HepG2 (cell line): ENCODE results near the gene BCL2. TPM values are rescaled to one million over a fixed set of nuclear protein-coding genes. Genes with fewer than 3 reads are reported as not detected.

ENCODE experiments used
- CHD2 ChIP-seq: IDR thresholded peaks from 2 replicates; pipeline ENCODE4 v1.6.1; 2011; ENCODE audit warnings: low read depth, low read length, improper control_type of control experiment
- FOXA1 ChIP-seq, 2 experiments: fragments of 450-650 bp in 1 of 2; sonication (generic) in 1 of 2; formaldehyde crosslinking in 1 of 2; IDR thresholded peaks; 2 replicates each; pipeline versions ENCODE4 v1.4.0 to v1.6.1; 2016 to 2020; ENCODE audit warnings: missing genetic modification reagents in 1 of 2
- GPN1 ChIP-seq: sonication (generic); formaldehyde crosslinking; IDR thresholded peaks from 2 replicates; pipeline ENCODE4 v1.5.1; 2020; ENCODE audit warnings: missing genetic modification reagents, borderline replicate concordance
- HHEX ChIP-seq: IDR thresholded peaks from 2 replicates; pipeline ENCODE4 v1.6.1; 2016; ENCODE audit warnings: control low read depth
- IKZF1 ChIP-seq: fragments of 450-650 bp; IDR thresholded peaks from 2 replicates; pipeline ENCODE4 v1.7.1; 2016
- ONECUT2 ChIP-seq: sonication (generic); formaldehyde crosslinking; IDR thresholded peaks from 2 replicates; pipeline ENCODE4 v1.4.0; 2020; ENCODE audit warnings: missing genetic modification reagents
- SIX4 ChIP-seq: sonication (generic); formaldehyde crosslinking; IDR thresholded peaks from 2 replicates; pipeline ENCODE4 v1.4.0; 2020; ENCODE audit warnings: missing genetic modification reagents
- SNRNP70 ChIP-seq: fragments of 200-400 bp; formaldehyde crosslinking; IDR thresholded peaks from 2 replicates; pipeline ENCODE4 v1.6.1; 2017; ENCODE audit warnings: mild to moderate bottlenecking, low read depth, low read length, moderate library complexity
- SOX5 ChIP-seq: IDR thresholded peaks from 2 replicates; pipeline ENCODE4 v1.6.1; 2016; ENCODE audit warnings: borderline replicate concordance
- ZHX2 ChIP-seq, 2 experiments: sonication (generic) in 1 of 2; formaldehyde crosslinking in 1 of 2; IDR thresholded peaks; 2 replicates each; pipeline versions ENCODE4 v1.6.1 to v1.9.0; 2014 to 2022; ENCODE audit warnings: antibody characterized with exemption in 1 of 2, borderline replicate concordance in 1 of 2, inconsistent platforms in 1 of 2, low read depth in 1 of 2, missing genetic modification reagents in 1 of 2
- ZNF143 ChIP-seq: sonication (generic); formaldehyde crosslinking; IDR thresholded peaks from 2 replicates; pipeline ENCODE4 v1.4.0; 2020; ENCODE audit warnings: missing genetic modification reagents
- polyA plus RNA-seq, 8 experiments: library from polyadenylated mRNA; depleted of rRNA in 3 of 8; stranded (reverse) in 7 of 8; unstranded in 1 of 8; fragments of >200 nt; fragmentation: Illumina TruSeq in 4 of 8; extraction: Trizol in 4 of 8; gene quantifications; 2 replicates each; pipeline versions ENCODE4 v1.2.1 to v1.2.3, GENCODE V29; 2011 to 2016; ENCODE audit warnings: low read depth in 4 of 8, missing spikeins in 1 of 8, mixed read lengths in 1 of 8; ENCODE audit not compliant: insufficient read depth in 1 of 8
- total RNA-seq, 5 experiments: library from RNA; depleted of rRNA; stranded (reverse); fragments of >200 nt; fragmentation: Illumina TruSeq; extraction: Trizol; gene quantifications; 2 replicates each; pipeline ENCODE4 v1.2.3, GENCODE V29; 2016; ENCODE audit warnings: low read depth in 1 of 5
- TF ChIP-seq, protein P1 (sequence below): sonication (generic); formaldehyde crosslinking; IDR thresholded peaks from 2 replicates; pipeline ENCODE4 v1.4.0; 2020; ENCODE audit warnings: mild to moderate bottlenecking, missing genetic modification reagents
- TF ChIP-seq, protein P2 (sequence below), 2 experiments: sonication (generic) in 1 of 2; formaldehyde crosslinking in 1 of 2; IDR thresholded peaks; 2 replicates each; pipeline versions ENCODE4 v1.5.1 to v1.6.1; 2011 to 2020; ENCODE audit warnings: borderline replicate concordance in 1 of 2, low read depth in 1 of 2, low read length in 1 of 2, mild to moderate bottlenecking in 1 of 2, missing genetic modification reagents in 1 of 2, moderate library complexity in 1 of 2

BCL2 gene
- total and polyA plus RNA-seq, 2 of the 13 experiments (the other 11 are each of a cell fraction or from before 2014, with no cell fraction given) = 0.07 to 0.53 TPM

GRCh38 chr18:63158012-63158631 is 161.4 kb downstream of the BCL2 start (continued):
- TF ChIP-seq, protein P1, sequence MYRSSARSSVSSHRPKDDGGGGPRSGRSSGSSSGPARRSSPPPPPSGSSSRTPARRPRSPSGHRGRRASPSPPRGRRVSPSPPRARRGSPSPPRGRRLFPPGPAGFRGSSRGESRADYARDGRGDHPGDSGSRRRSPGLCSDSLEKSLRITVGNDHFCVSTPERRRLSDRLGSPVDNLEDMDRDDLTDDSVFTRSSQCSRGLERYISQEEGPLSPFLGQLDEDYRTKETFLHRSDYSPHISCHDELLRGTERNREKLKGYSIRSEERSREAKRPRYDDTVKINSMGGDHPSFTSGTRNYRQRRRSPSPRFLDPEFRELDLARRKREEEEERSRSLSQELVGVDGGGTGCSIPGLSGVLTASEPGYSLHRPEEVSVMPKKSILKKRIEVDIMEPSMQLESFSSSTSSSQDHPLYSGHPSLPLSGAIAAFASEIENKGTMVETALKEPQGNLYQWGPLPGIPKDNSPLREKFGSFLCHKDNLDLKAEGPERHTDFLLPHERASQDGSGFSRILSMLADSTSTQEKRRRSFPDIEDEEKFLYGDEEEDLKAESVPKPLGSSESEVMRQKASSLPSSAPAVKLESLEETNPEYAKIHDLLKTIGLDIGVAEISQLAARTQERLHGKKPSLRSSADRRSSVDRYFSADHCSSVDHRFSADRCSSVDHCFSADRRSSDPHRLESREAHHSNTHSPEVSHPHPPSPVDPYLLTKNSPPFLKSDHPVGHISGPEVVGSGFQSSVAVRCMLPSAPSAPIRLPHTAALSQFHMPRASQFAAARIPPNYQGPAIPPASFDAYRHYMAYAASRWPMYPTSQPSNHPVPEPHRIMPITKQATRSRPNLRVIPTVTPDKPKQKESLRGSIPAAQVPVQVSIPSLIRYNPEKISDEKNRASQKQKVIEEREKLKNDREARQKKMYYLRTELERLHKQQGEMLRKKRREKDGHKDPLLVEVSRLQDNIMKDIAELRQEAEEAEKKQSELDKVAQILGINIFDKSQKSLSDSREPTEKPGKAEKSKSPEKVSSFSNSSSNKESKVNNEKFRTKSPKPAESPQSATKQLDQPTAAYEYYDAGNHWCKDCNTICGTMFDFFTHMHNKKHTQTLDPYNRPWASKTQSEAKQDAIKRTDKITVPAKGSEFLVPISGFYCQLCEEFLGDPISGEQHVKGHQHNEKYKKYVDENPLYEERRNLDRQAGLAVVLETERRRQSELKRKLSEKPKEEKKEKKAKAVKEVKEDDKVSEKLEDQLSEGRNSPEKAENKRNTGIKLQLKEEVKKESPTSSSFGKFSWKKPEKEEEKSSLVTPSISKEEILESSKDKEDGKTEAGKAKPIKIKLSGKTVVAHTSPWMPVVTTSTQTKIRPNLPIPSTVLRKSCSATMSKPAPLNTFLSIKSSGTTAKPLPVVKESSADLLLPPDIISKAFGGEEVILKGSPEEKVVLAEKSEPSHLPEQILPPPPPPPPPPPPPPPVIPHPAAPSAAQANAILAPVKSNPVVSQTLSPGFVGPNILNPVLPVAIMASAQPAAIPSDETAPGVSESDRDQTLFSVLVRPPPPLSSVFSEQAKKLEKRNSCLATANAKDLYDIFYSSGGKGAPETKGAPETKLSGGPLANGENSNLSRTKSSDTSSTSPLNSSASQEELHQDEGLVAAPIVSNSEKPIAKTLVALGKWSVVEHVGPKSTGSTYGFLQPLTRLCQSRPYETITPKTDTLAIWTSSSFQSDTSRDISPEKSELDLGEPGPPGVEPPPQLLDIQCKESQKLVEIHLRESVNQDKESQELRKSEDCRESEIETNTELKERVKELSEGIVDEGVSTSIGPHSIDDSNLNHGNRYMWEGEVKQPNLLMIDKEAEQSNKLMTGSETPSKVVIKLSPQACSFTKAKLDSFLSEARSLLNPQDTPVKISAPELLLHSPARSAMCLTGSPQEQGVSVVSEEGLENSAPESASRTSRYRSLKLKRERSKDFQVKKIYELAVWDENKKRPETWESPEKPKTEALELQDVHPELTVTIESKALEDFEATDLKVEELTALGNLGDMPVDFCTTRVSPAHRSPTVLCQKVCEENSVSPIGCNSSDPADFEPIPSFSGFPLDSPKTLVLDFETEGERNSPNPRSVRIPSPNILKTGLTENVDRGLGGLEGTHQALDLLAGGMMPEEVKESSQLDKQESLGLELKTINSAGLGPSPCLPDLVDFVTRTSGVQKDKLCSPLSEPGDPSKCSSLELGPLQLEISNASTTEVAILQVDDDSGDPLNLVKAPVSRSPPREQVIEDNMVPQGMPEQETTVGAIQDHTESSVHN (CRISPR knock-in tag) = no peak
- no peak for TF ChIP-seq SOX5 (CRISPR knock-in tag)
- TF ChIP-seq SNRNP70 = no peak
- no peak for TF ChIP-seq HHEX
- TF ChIP-seq CHD2 = no peak
- TF ChIP-seq ONECUT2 (CRISPR knock-in tag) = no peak
- TF ChIP-seq IKZF1 = no peak
- no peak for TF ChIP-seq ZNF143
- no peak for TF ChIP-seq SIX4 (CRISPR knock-in tag)
- TF ChIP-seq FOXA1 (IDR thresholded peaks at IDR 0.05) = no peak
- TF ChIP-seq FOXA1 (CRISPR knock-in tag; IDR thresholded peaks at IDR 0.05) = no peak
- no peak for TF ChIP-seq ZHX2 (IDR thresholded peaks at IDR 0.05; ENCODE audit: low read depth)
- no peak for TF ChIP-seq ZHX2 (CRISPR knock-in tag; IDR thresholded peaks at IDR 0.05; ENCODE audit: borderline replicate concordance)
- TF ChIP-seq GPN1 (CRISPR knock-in tag) = no peak
- TF ChIP-seq, protein P2, sequence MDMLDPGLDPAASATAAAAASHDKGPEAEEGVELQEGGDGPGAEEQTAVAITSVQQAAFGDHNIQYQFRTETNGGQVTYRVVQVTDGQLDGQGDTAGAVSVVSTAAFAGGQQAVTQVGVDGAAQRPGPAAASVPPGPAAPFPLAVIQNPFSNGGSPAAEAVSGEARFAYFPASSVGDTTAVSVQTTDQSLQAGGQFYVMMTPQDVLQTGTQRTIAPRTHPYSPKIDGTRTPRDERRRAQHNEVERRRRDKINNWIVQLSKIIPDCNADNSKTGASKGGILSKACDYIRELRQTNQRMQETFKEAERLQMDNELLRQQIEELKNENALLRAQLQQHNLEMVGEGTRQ (IDR thresholded peaks at IDR 0.05; ENCODE audit: low read depth, low read length) = no peak
- TF ChIP-seq, protein P2 (CRISPR knock-in tag; IDR thresholded peaks at IDR 0.05; ENCODE audit: borderline replicate concordance) = no peak
